ENCODE measurements around the gene NRIP1. TPM values are rescaled to one million over a fixed set of nuclear protein-coding genes. Genes with fewer than 3 reads are reported as not detected.

Gene NRIP1
- total and polyA plus RNA-seq, 2 donors (not counting 3 experiments of a cell fraction or from before 2014, with no cell fraction given) = 2.8 to 24.0 TPM

- DNase-seq (ENCODE audit: low read depth, low spot score) = no peak
- POLR2A ChIA-PET = no interaction called here
- dilution Hi-C loops (cut with MboI; ENCODE audit: extremely low pct_ligation_motif_present, low sequenced_read_pairs) = no loop called here
- no TSS peak for BruUV-seq (replicated peaks)
- H3K79me2 ChIP-seq (ENCODE audit: control insufficient read depth, insufficient read depth, low read length) = no peaks in the 10 kb centered on the region
- TF ChIP-seq POLR2A (IDR thresholded peaks at IDR 0.05; ENCODE audit: low read depth, low read length) (no peak), CTCF (IDR thresholded peaks at IDR 0.05; ENCODE audit: extremely low read depth in 1 of 2, insufficient read depth in 1 of 2, low read depth in 1 of 2, low read length in 2 of 2) (no peak), MAX (IDR thresholded peaks at IDR 0.05; ENCODE audit: insufficient read depth, insufficient read length) (no peak), JUN (IDR thresholded peaks at IDR 0.05; ENCODE audit: borderline replicate concordance, insufficient read depth, insufficient read length, low read depth) (no peak), FOS (IDR thresholded peaks at IDR 0.05; ENCODE audit: borderline replicate concordance, insufficient read depth, low read length) (no peak), POLR2AphosphoS5 (IDR thresholded peaks at IDR 0.05; ENCODE audit: insufficient read depth, low read depth, low read length) (no peak), GATA2 (IDR thresholded peaks at IDR 0.05; ENCODE audit: insufficient read depth, insufficient read length, low read depth, low read length) (no peak), EZH2 (IDR thresholded peaks at IDR 0.05; ENCODE audit: borderline replicate concordance, low read depth, low read length, severe bottlenecking) (no peak), MYC (IDR thresholded peaks at IDR 0.05; ENCODE audit: low read depth, low read length) (no peak)
- H4K20me1 ChIP-seq (replicated peaks; ENCODE audit: control insufficient read depth, extremely low read depth, insufficient read depth, low read length) = no peaks in the 10 kb centered on the region
- H3K27ac ChIP-seq (ENCODE audit: insufficient read depth, low read depth, low read length) = no peak overlapping the region
- H3K36me3 ChIP-seq (ENCODE audit: control insufficient read depth in 2 of 2, extremely low read depth in 1 of 2, insufficient read depth in 2 of 2, low read length in 2 of 2) = no peaks in the 10 kb centered on the region
- intact Hi-C loops (cut with micrococcal nuclease) = no loop called here
- FAIRE-seq = no peak
- no peaks in the 10 kb centered on the region for H3K9me1 ChIP-seq (replicated peaks; ENCODE audit: control insufficient read depth, extremely low read depth, insufficient read depth, low read length)
- no peaks in the 10 kb centered on the region for H3K27me3 ChIP-seq (ENCODE audit: control insufficient read depth in 2 of 2, insufficient read depth in 2 of 2, low read length in 2 of 2)
- CTCF ChIA-PET = no interaction called here
- H3K4me2 ChIP-seq (ENCODE audit: insufficient read depth, low read length) = no peak overlapping the region
- no peaks in the 10 kb centered on the region for H3K4me1 ChIP-seq (ENCODE audit: control insufficient read depth, extremely low read depth, insufficient read depth, low read length)
- H3K9me3 ChIP-seq (replicated peaks; ENCODE audit: control insufficient read depth, insufficient read depth, low read length) = no peaks in the 10 kb centered on the region
- no peak overlapping the region for H3K9ac ChIP-seq (replicated peaks; ENCODE audit: extremely low read depth, insufficient read depth, low read length)
- no peak overlapping the region for H2AFZ ChIP-seq (ENCODE audit: low read depth, low read length)
- no peak overlapping the region for H3K4me3 ChIP-seq (replicated peaks in 1 of 3; ENCODE audit: insufficient read depth in 1 of 3, low read depth in 1 of 3, low read length in 3 of 3)
These were observed 25.6 kb upstream of the NRIP1 start for GRCh38 chr21:15090390-15090789.

Measured in endothelial cell of umbilical vein (primary cell).